GM19397 (cell line): ENCODE data around the gene DIO3.
"Not testable (repeated sequence)": the region's sequence is repeated elsewhere in the genome, so short reads cannot be mapped to it uniquely, and the experiment has no call there.

Experiments used
- ATAC-seq: cut with Tn5 transposase; IDR thresholded peaks from one replicate; pipeline ENCODE4 v1.9.1; 2021; ENCODE audit warnings: mild to moderate bottlenecking, moderate library complexity; ENCODE audit not compliant: unreplicated experiment

Gene DIO3

DNA sequence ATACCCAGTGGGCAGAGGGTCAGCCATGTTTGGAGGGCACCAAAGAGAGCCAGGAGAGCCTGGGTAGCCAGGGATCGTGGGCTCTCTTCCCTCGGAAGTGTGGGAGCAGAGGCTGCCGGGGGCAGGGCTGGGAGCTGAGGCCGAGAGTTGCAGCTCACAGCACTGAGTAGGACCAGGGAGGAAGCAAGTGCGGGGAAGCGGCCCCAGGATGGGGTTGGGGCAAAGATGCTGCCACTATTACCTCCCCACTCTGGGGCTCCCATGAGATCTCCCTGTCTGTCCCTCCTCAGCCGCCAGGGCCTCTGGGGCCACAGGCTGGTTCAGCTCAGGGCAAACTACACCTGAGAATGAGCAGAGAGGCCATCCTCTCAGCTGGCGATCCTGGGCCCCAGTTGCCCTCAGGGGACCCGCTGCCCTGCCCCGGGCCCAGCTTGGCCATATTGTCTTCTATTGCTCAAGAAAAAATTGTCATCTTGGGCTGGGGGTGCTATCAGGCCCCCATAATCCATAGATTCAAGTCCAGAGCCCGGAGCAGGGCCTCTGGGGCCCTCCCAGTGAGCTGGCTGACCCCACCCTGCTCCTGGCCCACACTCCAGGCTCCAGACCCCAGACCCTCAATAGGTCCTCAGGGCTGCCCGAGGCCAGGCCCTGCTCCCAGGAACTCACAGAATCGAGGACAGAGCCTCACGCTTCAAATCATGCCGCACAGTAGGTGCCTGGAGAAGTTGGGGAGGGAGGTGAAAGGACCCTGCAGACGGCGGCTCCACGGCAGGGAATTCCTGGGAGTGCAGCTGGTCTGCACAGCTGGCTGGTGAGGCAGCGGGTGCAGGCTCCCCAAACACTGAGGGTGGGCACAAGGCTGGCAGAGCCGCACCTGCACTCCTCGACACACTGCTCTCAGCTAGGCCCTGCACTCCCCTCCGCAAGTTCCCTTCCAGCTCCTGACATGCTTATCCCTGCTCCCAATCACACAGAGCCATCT is 20.5 kb upstream of the DIO3 start:
- no peak for ATAC-seq

DNA sequence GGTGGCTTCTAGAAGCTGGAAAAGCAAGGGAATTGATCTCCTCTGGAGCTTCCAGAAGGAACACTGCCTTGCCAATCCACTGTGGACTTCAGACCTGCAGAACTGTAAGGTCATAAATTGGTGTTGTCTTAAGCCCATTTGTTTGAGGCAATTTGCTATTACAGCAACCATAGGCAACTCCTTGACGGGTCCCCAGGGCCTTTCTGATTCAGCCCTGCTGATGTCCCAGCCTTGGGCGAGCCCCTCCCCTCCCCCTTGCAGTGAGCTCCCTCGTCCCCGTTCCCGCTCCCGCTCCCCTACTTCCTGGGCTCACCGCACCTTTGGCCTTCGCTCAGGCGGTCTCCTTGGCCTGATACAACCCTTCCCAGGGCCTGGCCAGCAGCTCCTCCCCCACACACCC is 18.9 kb upstream of the DIO3 start:
- no peak for ATAC-seq

GRCh38 chr14:101543814-101544213 is 17.5 kb upstream of the DIO3 start:
- ATAC-seq: no peak

GRCh38 chr14:101544550-101544949 is 16.7 kb upstream of the DIO3 start:
- no peak for ATAC-seq

DNA sequence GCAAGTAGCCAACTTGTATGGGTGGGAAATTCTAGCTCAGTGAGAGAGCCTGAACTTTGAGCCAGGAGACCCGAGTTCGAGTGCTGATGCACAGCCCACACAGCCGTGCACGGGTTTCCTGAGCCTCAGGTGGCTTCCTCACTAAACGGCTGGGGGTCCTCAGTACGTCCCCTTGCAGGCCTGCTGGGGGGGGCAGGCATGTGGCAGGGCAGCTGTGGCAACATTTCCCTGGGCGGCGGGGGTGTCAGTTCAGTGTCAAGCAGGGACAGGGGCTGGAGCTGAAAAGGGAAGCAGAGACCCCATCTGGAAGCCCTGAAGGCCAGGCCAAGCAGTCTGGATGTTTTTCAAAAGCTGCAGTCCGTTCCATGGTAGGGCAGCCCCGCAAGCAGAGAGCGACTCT is 14.6 kb upstream of the DIO3 start:
- no peak for ATAC-seq

- ATAC-seq: no peak
These were observed 14.1 kb upstream of the DIO3 start for GRCh38 chr14:101547107-101547738.

- no peak for ATAC-seq
These were observed 13.2 kb upstream of the DIO3 start for GRCh38 chr14:101547961-101548669.

GRCh38 chr14:101548710-101549109 is 12.6 kb upstream of the DIO3 start:
- no peak for ATAC-seq

DNA sequence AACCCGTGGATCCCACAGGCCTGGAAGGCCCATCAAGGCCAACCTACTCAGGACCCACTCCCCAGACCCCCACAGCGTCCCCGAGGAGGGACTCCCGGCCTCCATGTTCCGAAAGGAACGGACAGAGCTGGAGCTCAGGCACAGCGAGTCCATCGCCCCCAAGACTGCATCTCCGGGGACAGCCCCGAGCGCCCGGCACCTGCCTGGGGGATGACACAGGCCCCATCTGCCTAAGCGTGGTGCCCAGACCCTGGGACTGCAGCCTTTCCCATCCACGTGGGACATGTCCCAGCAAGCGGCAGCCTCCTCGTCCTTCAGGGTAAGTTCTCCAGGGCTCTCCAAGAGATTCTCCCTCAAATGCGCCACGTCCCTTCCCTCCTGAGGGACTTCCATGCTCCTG is 12.1 kb upstream of the DIO3 start:
- ATAC-seq: no peak

DNA sequence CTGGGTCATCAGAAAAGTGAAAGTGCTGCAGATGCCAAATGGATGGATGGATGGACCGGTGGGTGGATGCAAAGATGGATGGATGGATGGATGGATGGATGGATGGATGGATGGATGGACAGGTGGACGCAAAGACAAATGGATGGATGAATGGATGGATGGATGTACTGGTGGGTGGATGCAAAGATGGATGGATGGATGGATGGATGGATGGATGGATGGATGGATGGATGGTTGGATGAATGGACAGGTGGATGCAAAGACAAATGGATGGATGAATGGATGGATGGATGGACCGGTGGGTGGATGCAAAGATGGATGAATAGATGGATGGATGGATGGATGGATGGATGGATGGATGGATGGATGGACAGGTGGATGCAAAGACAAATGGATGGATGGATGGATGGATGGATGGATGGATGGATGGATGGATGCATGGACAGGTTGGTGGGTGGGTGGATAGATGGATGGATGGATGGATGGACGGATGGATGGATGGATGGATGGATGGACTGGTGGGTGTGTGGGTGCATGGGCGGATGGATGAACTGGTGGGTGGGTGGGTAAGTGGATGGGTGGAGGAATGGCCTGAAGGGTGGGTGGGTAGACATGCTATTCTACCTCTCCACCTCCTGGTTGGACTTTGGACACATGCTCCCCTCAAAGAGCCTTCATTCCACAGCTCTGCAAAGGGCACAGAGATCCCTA is 10.9 kb upstream of the DIO3 start:
- not testable (repeated sequence) for ATAC-seq

- ATAC-seq: no peak
These were observed 9.3 kb upstream of the DIO3 start for GRCh38 chr14:101551729-101552595.

- ATAC-seq: no peak
These were observed 8.5 kb upstream of the DIO3 start for GRCh38 chr14:101552786-101553231.

DNA sequence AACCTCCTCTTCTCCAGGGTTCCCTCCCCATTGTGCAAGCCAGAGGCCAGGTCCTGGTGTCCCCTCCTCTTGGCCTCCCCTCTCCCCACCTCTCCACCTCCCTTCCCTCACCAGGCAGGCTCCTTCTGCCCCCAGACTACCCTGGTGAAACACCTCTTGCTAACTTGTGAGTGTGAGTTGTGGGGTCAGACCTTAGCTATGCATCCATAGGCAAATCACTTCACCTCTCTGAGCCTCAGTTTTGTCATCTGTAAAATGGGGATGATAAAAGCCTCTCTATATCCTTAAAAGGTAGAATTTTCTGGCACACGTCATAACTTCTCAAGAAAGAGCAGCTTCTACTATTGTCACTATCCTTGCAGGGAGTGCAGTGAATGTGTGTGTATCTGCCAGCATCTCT is 7.9 kb upstream of the DIO3 start:
- ATAC-seq: no peak

DNA sequence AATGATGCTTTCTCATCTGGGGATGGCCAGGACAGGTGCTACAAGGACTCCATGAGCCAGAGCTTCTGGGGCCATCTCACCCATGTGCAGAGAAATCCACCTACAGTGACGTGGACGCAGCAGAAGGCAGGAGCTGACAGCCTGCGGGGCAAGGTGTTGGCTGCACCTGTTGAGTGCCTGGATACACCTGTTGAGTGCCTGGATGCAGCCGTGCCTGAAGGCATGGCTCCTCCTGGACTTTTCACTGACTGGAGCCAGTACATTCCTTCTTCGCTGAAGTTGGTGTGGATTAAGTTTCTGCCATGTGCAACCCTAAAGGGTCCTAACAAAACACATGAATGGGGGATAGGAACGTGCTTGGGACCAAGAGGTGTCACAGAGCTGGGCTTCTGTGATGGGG is 7.4 kb upstream of the DIO3 start:
- no peak for ATAC-seq

DNA sequence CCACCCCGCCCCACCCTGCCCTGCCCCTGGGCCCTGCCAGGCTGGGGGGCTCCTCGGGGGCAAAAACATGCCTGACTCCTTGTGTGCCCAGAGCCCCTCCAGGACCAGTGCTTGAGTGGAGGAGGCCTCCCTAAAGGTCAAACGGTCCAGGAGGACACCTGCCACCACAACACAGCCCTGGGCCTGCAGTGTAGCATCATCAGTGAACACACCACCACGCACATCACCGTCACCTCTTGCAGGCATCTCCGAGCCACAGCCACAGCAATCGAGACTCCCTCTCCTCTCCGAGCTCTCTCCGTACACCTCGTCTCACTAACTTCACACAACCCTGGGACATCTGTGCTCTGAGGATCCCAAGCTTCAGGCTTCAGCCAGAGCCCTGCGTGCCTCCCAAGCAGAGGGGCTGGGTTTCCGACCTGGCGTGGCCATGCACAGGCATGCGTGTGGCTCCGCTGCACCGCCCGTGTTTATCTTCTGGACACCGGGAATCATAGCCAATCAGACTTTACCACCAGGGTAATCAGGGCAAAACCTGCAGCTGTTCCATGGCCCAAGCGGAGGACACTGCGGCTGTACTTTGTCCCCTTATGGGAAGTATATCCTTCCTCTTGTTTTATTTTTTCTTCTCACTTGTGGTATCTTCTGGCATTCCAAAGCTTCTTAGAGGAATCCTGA is 6.2 kb upstream of the DIO3 start:
- no peak for ATAC-seq

GRCh38 chr14:101555669-101556043 is 5.6 kb upstream of the DIO3 start:
- ATAC-seq: not testable (repeated sequence)

DNA sequence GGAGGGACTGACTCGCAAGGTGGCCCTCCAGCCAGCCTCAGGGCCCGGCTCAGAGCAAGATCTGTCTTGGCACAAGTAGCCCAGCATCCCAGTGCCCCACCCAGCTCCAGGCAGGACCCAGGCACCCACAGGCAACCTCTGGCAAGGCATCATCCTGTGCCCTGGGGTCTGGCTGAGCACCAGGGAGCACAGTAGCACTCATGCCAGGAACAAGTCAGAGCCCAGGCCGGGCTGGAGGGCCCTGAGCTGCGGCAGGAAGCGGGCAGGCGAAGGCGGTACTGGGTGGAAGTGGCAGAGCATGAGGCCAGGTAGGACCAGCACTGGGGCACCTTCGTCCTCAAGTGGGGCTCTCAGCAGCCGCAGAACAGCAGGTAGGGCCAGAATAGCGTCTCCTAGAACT is 5.2 kb upstream of the DIO3 start:
- ATAC-seq: no peak

DNA sequence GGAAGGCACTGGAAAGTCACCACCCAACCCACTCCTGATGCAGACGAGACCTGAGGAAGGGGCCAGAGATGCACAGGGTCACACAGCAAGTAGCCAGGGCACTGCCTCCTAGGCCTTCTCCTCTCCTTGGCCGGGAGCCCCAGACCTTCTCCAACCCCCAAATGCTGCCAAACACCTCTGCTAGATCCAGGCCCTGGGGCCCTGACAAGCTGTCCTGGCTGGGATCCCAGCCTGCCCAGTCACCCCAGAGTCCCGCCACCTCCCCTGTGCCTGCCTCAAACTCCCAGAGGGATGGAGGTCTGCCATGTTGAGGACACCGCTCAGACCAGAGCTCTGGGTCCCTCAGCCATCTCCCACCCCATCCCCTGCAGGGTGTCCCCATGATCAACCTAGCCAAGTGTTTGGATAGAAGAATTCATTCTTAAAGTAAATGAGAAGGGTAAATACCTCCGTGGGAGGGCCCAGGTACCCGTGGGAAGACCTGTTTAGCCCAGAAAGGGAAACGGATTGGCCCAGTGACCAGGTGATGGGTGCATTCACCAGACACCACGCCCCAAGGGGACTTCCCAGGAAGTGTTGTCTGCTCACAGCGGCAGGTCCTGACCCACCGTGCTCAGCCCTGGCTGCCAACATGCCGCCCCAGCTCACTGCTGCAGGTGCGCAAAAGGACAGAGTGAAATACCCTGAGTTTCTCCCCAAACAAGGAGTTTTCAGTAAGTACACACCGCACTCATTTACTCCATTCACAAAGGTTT is 4.6 kb upstream of the DIO3 start:
- no peak for ATAC-seq

GRCh38 chr14:101557321-101557695 is 4.0 kb upstream of the DIO3 start:
- no peak for ATAC-seq
